ENCODE data around the gene MIER2.

GRCh38 chr19:309206-309565 lies 35.4 kb downstream of the MIER2 start:
- TF ChIP-seq CTCF (IDR thresholded peaks at IDR 0.05; ENCODE audit: borderline replicate concordance, extremely low read depth, low read length, poor library complexity, severe bottlenecking) (no peak), EZH2 (IDR thresholded peaks at IDR 0.05; ENCODE audit: borderline replicate concordance, low read depth, low read length, severe bottlenecking) (no peak)
